ENCODE results near the gene UGGT2. TPM values are rescaled to one million over a fixed set of nuclear protein-coding genes. Genes with fewer than 3 reads are reported as not detected.
"Not testable (repeated sequence)": the region's sequence is repeated elsewhere in the genome, so short reads cannot be mapped to it uniquely, and the experiment has no call there.

The UGGT2 gene
- total RNA-seq, 1 experiment from 2014 or later: 36.9 TPM

DNA sequence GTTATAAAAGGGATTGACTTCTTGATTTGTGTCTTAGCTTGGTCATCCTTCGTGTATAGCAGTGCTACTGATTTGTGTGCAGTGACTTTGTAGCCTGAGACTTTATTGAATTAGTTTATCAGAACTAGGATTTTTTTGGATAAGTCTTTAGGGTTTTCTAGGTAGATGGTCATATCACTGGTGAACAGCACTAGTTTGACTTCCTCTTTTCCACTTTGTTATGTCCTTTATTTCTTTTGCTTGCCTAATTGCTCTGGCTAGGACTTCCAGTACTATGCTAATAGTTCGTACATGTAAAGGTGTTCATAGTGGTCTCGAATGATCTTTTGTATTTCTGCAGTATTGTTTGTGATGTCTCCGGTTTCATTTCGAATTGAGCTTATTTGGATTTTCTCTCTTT, 230.9 kb downstream of the UGGT2 start:
- Histone ChIP-seq H3K36me3 (peaks cover 5% of the 10 kb centered on the region; the same call in 1 of the 2 replicates), H3K4me3 (no peak overlapping the region)
- no peak for DNase-seq (ENCODE audit: low read depth in 1 of 2, low spot score in 2 of 2)

GRCh38 chr13:95814495-95814894, 238.7 kb downstream of the UGGT2 start:
- no peaks in the 10 kb centered on the region for H3K9me3 ChIP-seq (replicated peaks)
- H3K4me1 ChIP-seq (replicated peaks): no peaks in the 10 kb centered on the region
- no peak overlapping the region for H3K4me3 ChIP-seq
- no peaks in the 10 kb centered on the region for H3K36me3 ChIP-seq
- H3K27ac ChIP-seq: no peak overlapping the region
- DNase-seq (ENCODE audit: low read depth in 1 of 2, low spot score in 2 of 2): no peak
- no peaks in the 10 kb centered on the region for H3K27me3 ChIP-seq (replicated peaks)

More for the DNA sequence above, 230.9 kb downstream of the UGGT2 start:
- Histone ChIP-seq H3K27ac (no peak overlapping the region), H3K27me3 (replicated peaks) (no peaks in the 10 kb centered on the region), H3K9me3 (replicated peaks) (no peaks in the 10 kb centered on the region), H3K4me1 (replicated peaks) (no peaks in the 10 kb centered on the region)

- Histone ChIP-seq H3K9me3 (replicated peaks) (no peaks in the 10 kb centered on the region), H3K4me3 (no peak overlapping the region), H3K36me3 (no peaks in the 10 kb centered on the region), H3K27me3 (replicated peaks) (no peaks in the 10 kb centered on the region), H3K4me1 (replicated peaks) (no peaks in the 10 kb centered on the region), H3K27ac (no peak overlapping the region)
- DNase-seq (ENCODE audit: low read depth in 1 of 2, low spot score in 2 of 2): no peak
These were observed 240.1 kb downstream of the UGGT2 start for GRCh38 chr13:95813139-95813538.

GRCh38 chr13:95809429-95809828, 243.8 kb downstream of the UGGT2 start:
- no peak for DNase-seq (ENCODE audit: low read depth in 1 of 2, low spot score in 2 of 2)
- H3K4me1 ChIP-seq (replicated peaks): no peaks in the 10 kb centered on the region
- no peak overlapping the region for H3K4me3 ChIP-seq
- no peaks in the 10 kb centered on the region for H3K27me3 ChIP-seq (replicated peaks)
- H3K9me3 ChIP-seq (replicated peaks): no peaks in the 10 kb centered on the region
- H3K36me3 ChIP-seq: no peaks in the 10 kb centered on the region
- H3K27ac ChIP-seq: no peak overlapping the region

GRCh38 chr13:95805921-95806320, 247.3 kb downstream of the UGGT2 start:
- Histone ChIP-seq H3K27me3 (replicated peaks) (no peaks in the 10 kb centered on the region), H3K27ac (no peak overlapping the region), H3K9me3 (replicated peaks) (no peaks in the 10 kb centered on the region), H3K4me1 (replicated peaks) (no peaks in the 10 kb centered on the region), H3K4me3 (no peak overlapping the region), H3K36me3 (no peaks in the 10 kb centered on the region)
- DNase-seq (ENCODE audit: low read depth in 1 of 2, low spot score in 2 of 2): no peak

DNA sequence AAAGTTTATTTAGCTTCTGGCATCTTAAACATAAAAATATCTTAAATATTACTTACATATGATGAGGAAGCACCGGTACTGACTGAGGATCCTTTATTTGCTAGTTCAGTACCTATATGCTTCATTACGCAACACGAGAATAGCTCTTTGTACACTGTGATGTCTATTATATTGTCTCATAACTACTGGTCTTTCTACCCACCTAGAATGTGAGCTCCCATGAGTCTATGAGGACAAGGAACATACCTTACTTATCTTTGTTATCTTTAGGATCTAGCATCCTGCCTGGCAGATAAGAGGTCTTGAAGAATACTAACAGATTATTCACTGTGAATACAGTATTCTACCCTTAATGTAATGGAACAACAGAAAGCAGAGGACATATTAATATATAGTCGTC, 251.4 kb downstream of the UGGT2 start:
- H3K9me3 ChIP-seq (replicated peaks): no peaks in the 10 kb centered on the region
- no peak for DNase-seq (ENCODE audit: low read depth in 1 of 2, low spot score in 2 of 2)
- H3K4me3 ChIP-seq: no peak overlapping the region
- H3K27ac ChIP-seq: no peak overlapping the region
- H3K27me3 ChIP-seq (replicated peaks): no peaks in the 10 kb centered on the region
- H3K36me3 ChIP-seq: no peaks in the 10 kb centered on the region
- peaks cover 7% of the 10 kb centered on the region for H3K4me1 ChIP-seq (replicated peaks)

DNA sequence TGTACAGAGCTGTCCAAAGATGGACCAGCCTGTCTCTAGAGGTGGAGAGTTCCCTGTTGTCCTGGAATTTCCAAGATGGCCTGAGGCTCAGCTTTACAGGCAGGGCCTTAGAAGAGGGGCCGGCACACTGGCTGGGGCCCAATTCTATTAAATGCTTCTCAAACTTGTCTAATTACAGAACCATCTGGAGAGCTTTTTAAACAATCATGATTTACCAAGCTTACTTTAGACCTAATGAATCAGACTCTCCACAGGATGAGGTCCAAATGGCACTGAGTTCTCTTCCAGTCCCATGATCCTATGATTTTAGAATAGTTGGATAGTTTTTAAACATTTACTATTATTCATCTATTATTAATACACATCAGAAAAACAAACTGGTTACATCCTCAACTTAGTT, 252.8 kb downstream of the UGGT2 start:
- DNase-seq (ENCODE audit: low read depth in 1 of 2, low spot score in 2 of 2): no peak
- Histone ChIP-seq H3K9me3 (replicated peaks) (no peaks in the 10 kb centered on the region), H3K27ac (no peak overlapping the region), H3K4me1 (replicated peaks) (peaks cover 9% of the 10 kb centered on the region), H3K36me3 (no peaks in the 10 kb centered on the region), H3K4me3 (no peak overlapping the region), H3K27me3 (replicated peaks) (no peaks in the 10 kb centered on the region)

DNA sequence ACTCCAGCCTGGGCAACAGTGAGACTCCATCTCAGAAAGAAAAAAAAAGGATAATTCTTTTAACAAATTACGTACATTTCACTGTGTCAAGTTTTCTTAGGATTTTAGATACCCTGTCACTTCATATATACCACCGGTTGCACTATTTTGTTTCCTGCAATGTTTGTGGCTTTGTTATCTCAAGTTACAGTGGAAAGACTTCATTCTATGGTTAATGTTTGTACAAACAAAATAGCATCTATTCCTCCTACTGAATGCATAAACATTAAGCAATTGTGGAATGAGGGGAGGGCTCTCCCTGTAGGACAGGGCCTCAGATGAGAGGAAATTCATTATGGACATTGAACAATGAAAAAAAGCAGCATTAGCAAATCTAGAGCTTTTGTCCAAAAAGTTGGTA, 256.2 kb downstream of the UGGT2 start:
- Histone ChIP-seq H3K27ac (no peak overlapping the region), H3K4me3 (no peak overlapping the region), H3K36me3 (peaks cover 11% of the 10 kb centered on the region; the same call in 1 of the 2 replicates), H3K4me1 (replicated peaks) (peaks cover 9% of the 10 kb centered on the region), H3K27me3 (replicated peaks) (no peaks in the 10 kb centered on the region), H3K9me3 (replicated peaks) (no peaks in the 10 kb centered on the region)
- DNase-seq (ENCODE audit: low read depth in 1 of 2, low spot score in 2 of 2): peak in 1 of 2 experiments; percentile 8

DNA sequence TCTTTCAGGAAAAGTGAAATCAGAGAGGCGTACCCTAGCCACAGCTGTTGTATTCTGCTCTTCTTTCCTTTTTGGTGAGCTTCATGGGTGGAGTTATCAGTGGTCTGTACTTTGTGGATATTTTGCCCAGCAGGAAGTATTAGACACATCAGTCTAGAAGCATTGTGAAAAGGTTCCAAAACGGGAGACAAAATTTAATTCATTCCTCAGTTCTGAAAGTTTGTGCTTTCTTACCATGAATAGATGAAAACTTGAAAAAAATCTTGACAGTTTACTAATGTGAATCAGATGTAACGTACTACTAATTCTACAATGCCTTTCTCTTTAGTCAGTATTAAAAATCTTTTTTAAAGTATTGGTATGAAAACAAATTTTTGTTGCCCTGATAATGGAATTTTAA, 259.4 kb downstream of the UGGT2 start:
- H3K27me3 ChIP-seq (replicated peaks): no peaks in the 10 kb centered on the region
- peaks cover 9% of the 10 kb centered on the region for H3K4me1 ChIP-seq (replicated peaks)
- peaks cover 28% of the 10 kb centered on the region for H3K36me3 ChIP-seq
- no peak overlapping the region for H3K27ac ChIP-seq
- H3K9me3 ChIP-seq (replicated peaks): no peaks in the 10 kb centered on the region
- no peak for DNase-seq (ENCODE audit: low read depth in 1 of 2, low spot score in 2 of 2)
- no peak overlapping the region for H3K4me3 ChIP-seq

DNA sequence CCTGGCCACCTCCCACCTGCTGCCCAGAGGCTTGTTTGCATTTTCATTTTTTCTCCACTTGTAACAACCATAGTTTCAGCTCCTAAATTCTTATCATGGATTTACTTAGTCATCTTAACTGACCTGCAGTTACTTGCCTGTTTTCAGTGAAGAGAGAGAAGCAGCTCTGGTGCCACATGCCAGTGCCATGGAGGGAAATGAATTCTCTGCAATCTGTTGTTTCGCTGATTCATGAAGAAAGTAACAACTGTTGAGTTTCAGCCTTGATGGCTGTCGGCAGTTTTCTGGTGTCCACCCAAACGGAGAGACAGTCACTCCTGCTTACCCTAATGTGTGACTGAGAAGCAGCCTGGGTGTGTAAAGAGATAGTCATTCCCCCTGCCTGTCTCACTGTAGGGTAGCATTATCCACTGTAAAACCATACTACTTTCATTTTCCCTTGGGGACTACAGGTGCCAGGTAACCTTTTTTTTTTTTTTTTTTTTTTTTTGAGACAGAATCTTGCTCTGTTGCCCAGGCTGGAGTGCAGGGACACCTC, 260.1 kb downstream of the UGGT2 start:
- peaks cover 9% of the 10 kb centered on the region for H3K4me1 ChIP-seq (replicated peaks)
- H3K27me3 ChIP-seq (replicated peaks): no peaks in the 10 kb centered on the region
- no peak for DNase-seq (ENCODE audit: low read depth in 1 of 2, low spot score in 2 of 2)
- no peak overlapping the region for H3K4me3 ChIP-seq
- no peaks in the 10 kb centered on the region for H3K9me3 ChIP-seq (replicated peaks)
- H3K27ac ChIP-seq: no peak overlapping the region
- peaks cover 35% of the 10 kb centered on the region for H3K36me3 ChIP-seq

- H3K36me3 ChIP-seq: peaks cover 39% of the 10 kb centered on the region
- DNase-seq (ENCODE audit: low read depth in 1 of 2, low spot score in 2 of 2): no peak
- H3K27ac ChIP-seq: no peak overlapping the region
- H3K4me3 ChIP-seq: no peak overlapping the region
- H3K4me1 ChIP-seq (replicated peaks): no peaks in the 10 kb centered on the region
- no peaks in the 10 kb centered on the region for H3K9me3 ChIP-seq (replicated peaks)
- H3K27me3 ChIP-seq (replicated peaks): no peaks in the 10 kb centered on the region
These were observed 262.0 kb downstream of the UGGT2 start for GRCh38 chr13:95791084-95791722.

GRCh38 chr13:95789315-95789714, 263.9 kb downstream of the UGGT2 start:
- H3K27me3 ChIP-seq (replicated peaks); H3K9me3 ChIP-seq (replicated peaks); H3K27ac ChIP-seq; DNase-seq (ENCODE audit: low read depth in 1 of 2, low spot score in 2 of 2); H3K4me1 ChIP-seq (replicated peaks); H3K4me3 ChIP-seq: not testable (repeated sequence)
- peaks cover 39% of the 10 kb centered on the region for H3K36me3 ChIP-seq

- Histone ChIP-seq H3K36me3 (peaks cover 36% of the 10 kb centered on the region), H3K4me3 (no peak overlapping the region), H3K9me3 (replicated peaks) (no peaks in the 10 kb centered on the region), H3K27ac (no peak overlapping the region), H3K4me1 (replicated peaks) (peaks cover 18% of the 10 kb centered on the region), H3K27me3 (replicated peaks) (no peaks in the 10 kb centered on the region)
- DNase-seq (ENCODE audit: low read depth in 1 of 2, low spot score in 2 of 2): no peak
These were observed 265.1 kb downstream of the UGGT2 start for GRCh38 chr13:95788100-95788463.

GRCh38 chr13:95787356-95788099, 265.7 kb downstream of the UGGT2 start:
- no peak overlapping the region for H3K4me3 ChIP-seq
- no peaks in the 10 kb centered on the region for H3K27me3 ChIP-seq (replicated peaks)
- no peak for DNase-seq (ENCODE audit: low read depth in 1 of 2, low spot score in 2 of 2)
- no peaks in the 10 kb centered on the region for H3K9me3 ChIP-seq (replicated peaks)
- peaks cover 31% of the 10 kb centered on the region for H3K36me3 ChIP-seq
- H3K27ac ChIP-seq: no peak overlapping the region
- H3K4me1 ChIP-seq (replicated peaks): peaks cover 18% of the 10 kb centered on the region

Data from SJSA1 (cell line).